HEK293 (cell line): Measurements from ENCODE around the gene KDM4B.

Source experiments
- CTCF ChIP-seq: fragments of 450-650 bp; formaldehyde crosslinking; IDR thresholded peaks from 2 replicates; pipeline ENCODE4 v1.5.1; 2016; ENCODE audit warnings: missing biosample characterization, missing genetic modification characterization
- MZF1 ChIP-seq: fragments of 450-650 bp; formaldehyde crosslinking; IDR thresholded peaks from 2 replicates; pipeline ENCODE4 v1.5.1; 2017; ENCODE audit warnings: missing biosample characterization, missing genetic modification characterization, borderline replicate concordance
- PRDM1 ChIP-seq: fragments of 450-650 bp; formaldehyde crosslinking; IDR thresholded peaks from 2 replicates; pipeline ENCODE4; 2016; ENCODE audit warnings: missing biosample characterization, missing genetic modification characterization
- REST ChIP-seq: fragments of 450-650 bp; formaldehyde crosslinking; IDR thresholded peaks from 2 replicates; pipeline ENCODE4 v1.5.1; 2016; ENCODE audit warnings: missing biosample characterization, missing genetic modification characterization
- ZNF138 ChIP-seq: fragments of 450-650 bp; formaldehyde crosslinking; IDR thresholded peaks from 2 replicates; pipeline ENCODE4 v1.5.1; 2016; ENCODE audit warnings: missing biosample characterization, missing genetic modification characterization, borderline replicate concordance
- ZNF335 ChIP-seq: fragments of 450-650 bp; formaldehyde crosslinking; conservative IDR thresholded peaks from 2 replicates; pipeline ENCODE4 v1.5.1; 2016; ENCODE audit warnings: missing biosample characterization, missing genetic modification characterization
- ZNF555 ChIP-seq: fragments of 450-650 bp; formaldehyde crosslinking; conservative IDR thresholded peaks from 2 replicates; pipeline ENCODE4 v1.5.1; 2017; ENCODE audit warnings: missing biosample characterization, mild to moderate bottlenecking, missing genetic modification characterization, inconsistent platforms
- ZNF701 ChIP-seq: fragments of 450-650 bp; formaldehyde crosslinking; IDR thresholded peaks from 2 replicates; pipeline ENCODE4 v1.5.1; 2016; ENCODE audit warnings: missing biosample characterization, missing genetic modification characterization
- ZNF792 ChIP-seq: fragments of 450-650 bp; formaldehyde crosslinking; IDR thresholded peaks from 2 replicates; pipeline ENCODE4 v1.5.1; 2016; ENCODE audit warnings: missing biosample characterization, missing genetic modification characterization
- ZSCAN18 ChIP-seq: fragments of 450-650 bp; formaldehyde crosslinking; IDR thresholded peaks from 2 replicates; pipeline ENCODE4 v1.5.1; 2016; ENCODE audit warnings: missing biosample characterization, missing genetic modification characterization
- ZSCAN23 ChIP-seq: fragments of 450-650 bp; formaldehyde crosslinking; IDR thresholded peaks from 2 replicates; pipeline ENCODE4 v1.5.1; 2016; ENCODE audit warnings: missing biosample characterization, missing genetic modification characterization

GRCh38 chr19:5057860-5058259 lies 88.9 kb downstream of the KDM4B start:
- no peak for TF ChIP-seq CTCF
- no peak for TF ChIP-seq ZSCAN18 (tag by site-specific recombination)
- TF ChIP-seq MZF1 (tag by site-specific recombination) = no peak
- no peak for TF ChIP-seq ZNF701 (tag by site-specific recombination)
- TF ChIP-seq REST = no peak
- TF ChIP-seq ZSCAN23 (tag by site-specific recombination) = no peak
- TF ChIP-seq ZNF792 = no peak
- TF ChIP-seq ZNF138 = no peak
- TF ChIP-seq ZNF555 (tag by site-specific recombination) = no peak
- TF ChIP-seq ZNF335 (tag by site-specific recombination) = no peak
- TF ChIP-seq PRDM1 (tag by site-specific recombination) = no peak
